22Rv1 (cell line): ENCODE measurements around the gene PDCD7.
"Not testable (repeated sequence)": the region's sequence is repeated elsewhere in the genome, so short reads cannot be mapped to it uniquely, and the experiment has no call there.

Experiments
- ZFX ChIP-seq: fragments of 450-650 bp; IDR thresholded peaks from 2 replicates; pipeline ENCODE4 v1.6.1; 2017; ENCODE audit warnings: antibody characterized with exemption, borderline replicate concordance
- TF ChIP-seq, protein P1 (sequence below): fragments of 450-650 bp; IDR thresholded peaks from 2 replicates; pipeline ENCODE4 v1.5.1; 2017; ENCODE audit warnings: mild to moderate bottlenecking

GRCh38 chr15:65093793-65094170 lies 39.8 kb downstream of the PDCD7 start:
- TF ChIP-seq, protein P1, sequence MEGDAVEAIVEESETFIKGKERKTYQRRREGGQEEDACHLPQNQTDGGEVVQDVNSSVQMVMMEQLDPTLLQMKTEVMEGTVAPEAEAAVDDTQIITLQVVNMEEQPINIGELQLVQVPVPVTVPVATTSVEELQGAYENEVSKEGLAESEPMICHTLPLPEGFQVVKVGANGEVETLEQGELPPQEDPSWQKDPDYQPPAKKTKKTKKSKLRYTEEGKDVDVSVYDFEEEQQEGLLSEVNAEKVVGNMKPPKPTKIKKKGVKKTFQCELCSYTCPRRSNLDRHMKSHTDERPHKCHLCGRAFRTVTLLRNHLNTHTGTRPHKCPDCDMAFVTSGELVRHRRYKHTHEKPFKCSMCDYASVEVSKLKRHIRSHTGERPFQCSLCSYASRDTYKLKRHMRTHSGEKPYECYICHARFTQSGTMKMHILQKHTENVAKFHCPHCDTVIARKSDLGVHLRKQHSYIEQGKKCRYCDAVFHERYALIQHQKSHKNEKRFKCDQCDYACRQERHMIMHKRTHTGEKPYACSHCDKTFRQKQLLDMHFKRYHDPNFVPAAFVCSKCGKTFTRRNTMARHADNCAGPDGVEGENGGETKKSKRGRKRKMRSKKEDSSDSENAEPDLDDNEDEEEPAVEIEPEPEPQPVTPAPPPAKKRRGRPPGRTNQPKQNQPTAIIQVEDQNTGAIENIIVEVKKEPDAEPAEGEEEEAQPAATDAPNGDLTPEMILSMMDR = not testable (repeated sequence)
- not testable (repeated sequence) for TF ChIP-seq ZFX
